ENCODE data around the gene PLCD4.

PLCD4 gene

DNA sequence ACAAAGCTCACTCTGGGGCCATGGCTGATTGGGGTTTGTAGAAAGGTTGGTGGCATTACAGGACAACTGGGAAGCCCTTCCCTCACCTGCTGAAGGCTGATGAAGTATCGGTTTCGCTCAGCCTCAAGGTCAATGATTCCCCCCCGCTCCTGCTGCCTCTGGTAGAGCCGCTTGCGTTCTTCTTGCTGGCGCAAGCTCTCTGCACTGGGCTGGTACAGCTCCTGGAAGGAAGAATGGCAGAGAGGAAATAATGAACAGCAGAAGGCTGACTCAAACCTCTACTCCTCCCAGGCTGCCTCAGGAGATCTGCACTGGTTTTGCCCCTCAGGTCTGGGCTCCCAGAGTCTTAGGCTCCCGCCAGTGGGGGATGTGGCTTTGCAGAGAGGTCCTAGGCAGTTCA lies 57.0 kb downstream of the PLCD4 start:
- DNase-seq (ENCODE audit: low spot score), result no peak

DNA sequence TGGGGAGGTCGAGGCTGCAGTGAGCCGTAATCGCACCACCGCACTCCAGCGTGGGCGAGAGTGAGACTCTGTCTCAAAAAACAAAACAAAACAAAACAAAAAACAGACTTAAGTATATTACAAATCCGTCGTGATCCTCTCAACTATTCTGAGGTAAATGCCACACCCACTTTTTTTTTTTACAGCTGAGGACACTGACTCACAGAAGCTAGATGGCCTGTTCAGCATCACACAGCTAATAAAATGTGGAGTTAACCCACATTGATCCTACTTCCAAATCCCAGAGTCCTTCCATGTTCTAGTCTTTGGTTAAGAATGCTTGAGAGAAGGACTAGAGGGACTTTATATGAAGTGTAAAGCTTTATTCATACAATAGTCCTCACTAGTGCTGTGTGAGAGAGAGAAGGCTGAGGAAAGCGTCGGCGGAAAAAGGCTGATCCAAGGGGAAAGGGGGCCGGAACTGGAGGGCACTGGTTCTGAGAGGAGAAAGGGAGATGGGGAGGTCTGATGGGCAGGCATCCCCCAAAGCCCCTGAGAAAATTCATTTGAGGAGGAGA lies 63.5 kb downstream of the PLCD4 start:
- peak; percentile 41 for DNase-seq (ENCODE audit: low spot score)

GRCh38 chr2:218671654-218672566 lies 64.2 kb downstream of the PLCD4 start, which contains the start of the genes RNF25 and STK36:
Gene RNF25, minus strand, starts transcription at chr2:218672002. Its CDS starts 32 bp downstream, at chr2:218671970.
Gene STK36, plus strand, starts transcription at chr2:218672086. Its CDS starts 744 bp downstream, at chr2:218672830.
- DNase-seq (ENCODE audit: low spot score), result peak; percentile 93

DNA sequence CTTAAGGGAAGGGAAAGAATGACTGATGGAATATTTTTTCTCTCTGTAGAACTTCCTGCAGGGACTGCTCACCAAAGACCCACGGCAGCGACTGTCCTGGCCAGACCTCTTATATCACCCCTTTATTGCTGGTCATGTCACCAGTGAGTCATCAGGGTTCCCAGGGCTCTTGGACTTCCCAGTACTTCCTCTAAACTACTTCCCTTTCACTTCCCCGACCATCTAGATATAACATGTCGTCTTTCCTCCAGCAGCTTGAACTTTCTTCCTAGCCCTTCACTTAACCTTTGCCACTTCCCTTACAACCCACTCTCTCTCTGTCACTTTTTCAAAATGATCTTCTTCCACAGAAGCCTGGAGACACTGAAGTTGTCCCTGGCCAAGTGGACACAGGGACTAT lies 71.4 kb downstream of the PLCD4 start:
- no peak for DNase-seq (ENCODE audit: low spot score)

GRCh38 chr2:218680061-218680460 lies 72.4 kb downstream of the PLCD4 start:
- DNase-seq (ENCODE audit: low spot score), result no peak
